SK-N-SH (cell line): ENCODE data around the gene SLC35F6. TPM values are rescaled to one million over a fixed set of nuclear protein-coding genes. Genes with fewer than 3 reads are reported as not detected.
A peak's percentile ranks its signal among the peaks of the same experiment; 100 is the strongest.

ENCODE experiments used
- CTCF ChIA-PET: fragments of 300-600, 350-600 bp; formaldehyde crosslinking; extraction: SDS; loops from one replicate; lab custom pipeline; 2021; lab: Yijun Ruan, JAX
- POLR2A ChIA-PET: fragments of 350-600 bp; sonication (Branson Sonifier 250); formaldehyde crosslinking; extraction: SDS; loops from one replicate; lab custom pipeline; 2020; ENCODE audit warnings: antibody characterized with exemption, inconsistent platforms; lab: Yijun Ruan, JAX
- DNase-seq: peaks from one replicate; pipeline ENCODE4 v3.0.0; 2012
- H2AFZ ChIP-seq: fragments of 200-600 bp; sonication (generic); 2 replicates; pipeline ENCODE4 v1.8.1; 2016; ENCODE audit warnings: antibody characterized with exemption, mild to moderate bottlenecking, low read depth
- H3F3A ChIP-seq: fragments of 200-600 bp; sonication (generic); replicated peaks from 2 replicates; pipeline ENCODE3; 2016; ENCODE audit warnings: antibody characterized with exemption, mild to moderate bottlenecking; ENCODE audit not compliant: insufficient read depth
- H3K27ac ChIP-seq, 2 experiments: fragments of 200-500 bp in 1 of 2; fragments of 200-600 bp in 1 of 2; sonication (Bioruptor generic) in 1 of 2; sonication (generic), shearing (Covaris generic) in 1 of 2; 2 replicates each; pipeline versions ENCODE4 v1.5.1 to v1.6.1; 2014 to 2016; ENCODE audit warnings: low read depth in 2 of 2, inconsistent platforms in 1 of 2, low read length in 1 of 2, mild to moderate bottlenecking in 1 of 2, mixed read lengths in 1 of 2
- H3K27me3 ChIP-seq: fragments of 200-600 bp; sonication (generic), shearing (Covaris generic); 2 replicates; pipeline ENCODE4 v1.6.1; 2016; ENCODE audit warnings: mixed run types; ENCODE audit not compliant: insufficient read depth
- H3K36me3 ChIP-seq, 2 experiments: fragments of 200-500 bp in 1 of 2; fragments of 200-600 bp in 1 of 2; sonication (Bioruptor generic) in 1 of 2; sonication (generic) in 1 of 2; replicated peaks in 1 of 2; 2 replicates each; pipeline versions ENCODE3 to v1.5.1; 2014 to 2016; ENCODE audit warnings: low read length in 1 of 2, mild to moderate bottlenecking in 1 of 2; ENCODE audit not compliant: insufficient read depth in 2 of 2, control insufficient read depth in 1 of 2
- H3K4me1 ChIP-seq, 2 experiments: fragments of 200-500 bp in 1 of 2; fragments of 200-600 bp in 1 of 2; sonication (Bioruptor generic) in 1 of 2; sonication (generic), shearing (Covaris generic) in 1 of 2; 2 replicates each; pipeline versions ENCODE4 v1.5.1 to v1.6.1; 2014 to 2016; ENCODE audit warnings: low read depth in 1 of 2, low read length in 1 of 2, mixed run types in 1 of 2; ENCODE audit not compliant: insufficient read depth in 2 of 2, control insufficient read depth in 1 of 2
- H3K4me2 ChIP-seq: fragments of 200-600 bp; sonication (generic), shearing (Covaris generic); 2 replicates; pipeline ENCODE4 v1.6.1; 2017; ENCODE audit warnings: mixed run types
- H3K4me3 ChIP-seq, 2 experiments: fragments of 200-500 bp in 1 of 2; fragments of 200-600 bp in 1 of 2; sonication (Bioruptor generic) in 1 of 2; sonication (generic), shearing (Covaris generic) in 1 of 2; 2 replicates each; pipeline versions ENCODE4 v1.5.1 to v1.8.1; 2014 to 2016; ENCODE audit warnings: low read depth in 2 of 2, inconsistent platforms in 1 of 2, low read length in 1 of 2, mild to moderate bottlenecking in 1 of 2, mixed read lengths in 1 of 2, moderate library complexity in 1 of 2
- H3K79me2 ChIP-seq: fragments of 200-600 bp; sonication (generic); 2 replicates; pipeline ENCODE4 v1.8.1; 2017; ENCODE audit warnings: mild to moderate bottlenecking; ENCODE audit not compliant: insufficient read depth
- H3K9ac ChIP-seq: fragments of 200-600 bp; sonication (generic); 2 replicates; pipeline ENCODE4 v1.6.1; 2017; ENCODE audit warnings: mixed run types
- H3K9me2 ChIP-seq: fragments of 200-600 bp; sonication (generic); 2 replicates; pipeline ENCODE4 v1.6.1; 2017; ENCODE audit warnings: mixed run types
- H3K9me3 ChIP-seq: fragments of 200-600 bp; sonication (generic); 2 replicates; pipeline ENCODE4 v1.6.1; 2017; ENCODE audit warnings: mixed run types, mild to moderate bottlenecking, moderate library complexity
- H4K20me1 ChIP-seq: fragments of 200-600 bp; sonication (generic); 2 replicates; pipeline ENCODE4 v1.6.1; 2017; ENCODE audit warnings: mild to moderate bottlenecking, mixed run types; ENCODE audit not compliant: insufficient read depth
- CHD2 ChIP-seq: fragments of 150-350 bp; IDR thresholded peaks from 2 replicates; pipeline ENCODE4 v1.6.1; 2018; ENCODE audit warnings: low read length; ENCODE audit not compliant: partially characterized antibody
- ELF1 ChIP-seq: IDR thresholded peaks from 2 replicates; pipeline ENCODE4 v1.4.0; 2012
- EP300 ChIP-seq, 2 experiments: IDR thresholded peaks; 2 replicates each; pipeline versions ENCODE4 v1.4.0 to v1.6.1; 2012; ENCODE audit warnings: borderline replicate concordance in 1 of 2, low read depth in 1 of 2, low read length in 1 of 2
- EZH2phosphoT487 ChIP-seq: fragments of 200-600 bp; sonication (generic); IDR thresholded peaks from 2 replicates; pipeline ENCODE4 v1.6.1; 2017; ENCODE audit warnings: low read depth, mixed run types, mild to moderate bottlenecking, antibody characterized with exemption, moderate library complexity, borderline replicate concordance
- FOSL2 ChIP-seq: IDR thresholded peaks from 2 replicates; pipeline ENCODE4 v1.4.0; 2012; ENCODE audit warnings: low read depth, mild to moderate bottlenecking, moderate library complexity, borderline replicate concordance
- GATA2 ChIP-seq: sonication (generic); formaldehyde crosslinking; IDR thresholded peaks from 2 replicates; pipeline ENCODE4 v1.5.0; 2020; ENCODE audit warnings: mild to moderate bottlenecking, missing genetic modification reagents
- IRF3 ChIP-seq: fragments of 150-350 bp; IDR thresholded peaks from 2 replicates; pipeline ENCODE4 v1.6.1; 2016; ENCODE audit warnings: mild to moderate bottlenecking, low read depth, low read length
- JUND ChIP-seq: IDR thresholded peaks from 2 replicates; pipeline ENCODE4 v1.4.0; 2012
- MEF2A ChIP-seq: IDR thresholded peaks from 2 replicates; pipeline ENCODE4 v1.4.0; 2012; ENCODE audit warnings: low read depth, borderline replicate concordance
- NFIC ChIP-seq: IDR thresholded peaks from 2 replicates; pipeline ENCODE4 v1.4.0; 2012; ENCODE audit warnings: borderline replicate concordance
- PBX3 ChIP-seq: IDR thresholded peaks from 2 replicates; pipeline ENCODE4; 2012
- RAD21 ChIP-seq: IDR thresholded peaks from 2 replicates; pipeline ENCODE4 v1.6.1; 2012; ENCODE audit warnings: mild to moderate bottlenecking, low read length
- RCOR1 ChIP-seq: fragments of 150-350 bp; IDR thresholded peaks from 2 replicates; pipeline ENCODE4 v1.6.1; 2017; ENCODE audit warnings: antibody characterized with exemption, low read length
- REST ChIP-seq: IDR thresholded peaks from 2 replicates; pipeline ENCODE4 v1.6.1; 2012; ENCODE audit warnings: mild to moderate bottlenecking, low read depth, low read length, moderate library complexity
- RFX5 ChIP-seq: IDR thresholded peaks from 2 replicates; pipeline ENCODE4 v1.6.1; 2012; ENCODE audit warnings: mild to moderate bottlenecking, improper control_type of control experiment, low read length
- TAF1 ChIP-seq: IDR thresholded peaks from 2 replicates; pipeline ENCODE4 v1.6.1; 2012; ENCODE audit warnings: low read depth, mild to moderate bottlenecking, low read length, moderate library complexity, borderline replicate concordance
- TCF12 ChIP-seq: IDR thresholded peaks from 2 replicates; pipeline ENCODE4 v1.4.0; 2012
- TEAD4 ChIP-seq: IDR thresholded peaks from 2 replicates; pipeline ENCODE4 v1.4.0; 2012; ENCODE audit warnings: mild to moderate bottlenecking, borderline replicate concordance; ENCODE audit not compliant: insufficient read depth
- YY1 ChIP-seq: IDR thresholded peaks from 2 replicates; pipeline ENCODE4 v1.4.0; 2012; ENCODE audit warnings: low read depth, mild to moderate bottlenecking
- WGBS: methylation state at CpG from one replicate; pipeline ENCODE4 v1.1.6; 2017; ENCODE audit warnings: low lambda C conversion rate; 5-methylcytosine and 5-hydroxymethylcytosine counted together
- polyA plus RNA-seq, 3 experiments: library from polyadenylated mRNA; depleted of rRNA; stranded (reverse); fragments of >200 nt; gene quantifications; 2 replicates each; pipeline ENCODE4 v1.2.3, GENCODE V29; 2012
- TF ChIP-seq, protein P1 (sequence below): IDR thresholded peaks from 2 replicates; pipeline ENCODE4 v1.4.0; 2012; ENCODE audit warnings: low read depth, borderline replicate concordance
- TF ChIP-seq, protein P2 (sequence below): IDR thresholded peaks from 2 replicates; pipeline ENCODE4 v1.4.0; 2012; ENCODE audit warnings: low read depth, borderline replicate concordance

Gene SLC35F6
- polyA plus RNA-seq, 1 of the 3 experiments (the other 2 are of a cell fraction) = 16.0 TPM

- TF ChIP-seq, protein P1, sequence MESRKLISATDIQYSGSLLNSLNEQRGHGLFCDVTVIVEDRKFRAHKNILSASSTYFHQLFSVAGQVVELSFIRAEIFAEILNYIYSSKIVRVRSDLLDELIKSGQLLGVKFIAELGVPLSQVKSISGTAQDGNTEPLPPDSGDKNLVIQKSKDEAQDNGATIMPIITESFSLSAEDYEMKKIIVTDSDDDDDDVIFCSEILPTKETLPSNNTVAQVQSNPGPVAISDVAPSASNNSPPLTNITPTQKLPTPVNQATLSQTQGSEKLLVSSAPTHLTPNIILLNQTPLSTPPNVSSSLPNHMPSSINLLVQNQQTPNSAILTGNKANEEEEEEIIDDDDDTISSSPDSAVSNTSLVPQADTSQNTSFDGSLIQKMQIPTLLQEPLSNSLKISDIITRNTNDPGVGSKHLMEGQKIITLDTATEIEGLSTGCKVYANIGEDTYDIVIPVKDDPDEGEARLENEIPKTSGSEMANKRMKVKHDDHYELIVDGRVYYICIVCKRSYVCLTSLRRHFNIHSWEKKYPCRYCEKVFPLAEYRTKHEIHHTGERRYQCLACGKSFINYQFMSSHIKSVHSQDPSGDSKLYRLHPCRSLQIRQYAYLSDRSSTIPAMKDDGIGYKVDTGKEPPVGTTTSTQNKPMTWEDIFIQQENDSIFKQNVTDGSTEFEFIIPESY = no peak
- TF ChIP-seq EP300 (IDR thresholded peaks at IDR 0.05; ENCODE audit: borderline replicate concordance in 1 of 2, low read depth in 1 of 2, low read length in 1 of 2) = no peak
- TF ChIP-seq YY1 = no peak
These were observed 24.6 kb upstream of the SLC35F6 start (continued) for GRCh38 chr2:26739514-26739913.

GRCh38 chr2:26740346-26740745, 23.7 kb upstream of the SLC35F6 start:
- no peak overlapping the region for H3K9ac ChIP-seq
- CTCF ChIA-PET = interaction anchor here (0.8 to 22.3 kb wide), 9 partner anchors 10 to 161 kb away, joined by 3 to 944 read pairs (median 5); no protein-coding TSS in a partner anchor
- 81% methylated on average over 6 of the region's 6 CpGs for WGBS
- no peak for TF ChIP-seq IRF3
- no peak for TF ChIP-seq REST
- no peak for TF ChIP-seq ELF1
- TF ChIP-seq TEAD4 = no peak
- TF ChIP-seq CHD2 = no peak
- no peak for TF ChIP-seq GATA2 (CRISPR knock-in tag)
- no peak for TF ChIP-seq TCF12
- no peak for TF ChIP-seq JUND
- TF ChIP-seq, protein P1 = no peak
- TF ChIP-seq MEF2A = no peak
- TF ChIP-seq, protein P2, sequence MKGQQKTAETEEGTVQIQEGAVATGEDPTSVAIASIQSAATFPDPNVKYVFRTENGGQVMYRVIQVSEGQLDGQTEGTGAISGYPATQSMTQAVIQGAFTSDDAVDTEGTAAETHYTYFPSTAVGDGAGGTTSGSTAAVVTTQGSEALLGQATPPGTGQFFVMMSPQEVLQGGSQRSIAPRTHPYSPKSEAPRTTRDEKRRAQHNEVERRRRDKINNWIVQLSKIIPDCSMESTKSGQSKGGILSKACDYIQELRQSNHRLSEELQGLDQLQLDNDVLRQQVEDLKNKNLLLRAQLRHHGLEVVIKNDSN = no peak
- TF ChIP-seq YY1 = no peak
- TF ChIP-seq NFIC = no peak
- TF ChIP-seq EZH2phosphoT487 = no peak
- TF ChIP-seq PBX3 = no peak
- no peak for TF ChIP-seq FOSL2
- no peak for TF ChIP-seq RAD21
- no peak for TF ChIP-seq RCOR1
- no peak for TF ChIP-seq TAF1
- TF ChIP-seq RFX5 = no peak
- TF ChIP-seq, all 33 proteins: peak for 0
- POLR2A ChIA-PET = interaction anchor here (0.9 kb wide), 1 partner anchor 142 kb away, joined by 4 read pairs; no protein-coding TSS in a partner anchor
- Histone ChIP-seq H3K4me3 (no peak overlapping the region), H3K4me2 (no peak overlapping the region), H3K9me2 (no peaks in the 10 kb centered on the region), H3K36me3 (no peaks in the 10 kb centered on the region), H3K79me2 (no peaks in the 10 kb centered on the region), H3K27ac (no peak overlapping the region), H3K9me3 (no peaks in the 10 kb centered on the region), H4K20me1 (no peaks in the 10 kb centered on the region), H3K27me3 (no peaks in the 10 kb centered on the region), H3F3A (no peaks in the 10 kb centered on the region), H2AFZ (no peak overlapping the region), H3K4me1 (peaks cover 0 to 16% of the 10 kb centered on the region in 2 experiments; a peak in 1 of 4 replicates)
- DNase-seq = peak; percentile 16
